K562 (cell line): ENCODE data around the gene GPAT3. TPM values are rescaled to one million over a fixed set of nuclear protein-coding genes. Genes with fewer than 3 reads are reported as not detected.

Experiments
- CBX3 ChIP-seq, 2 experiments: IDR thresholded peaks; 1 replicate in 1 of 2; 2 replicates in 1 of 2; pipeline ENCODE4 v1.6.1; 2012; ENCODE audit warnings: inconsistent platforms in 2 of 2, low read length in 2 of 2, borderline replicate concordance in 1 of 2, control low read depth in 1 of 2
- CREB1 ChIP-seq, 2 experiments: sonication (generic) in 1 of 2; formaldehyde crosslinking in 1 of 2; IDR thresholded peaks; 2 replicates each; pipeline versions ENCODE4 v1.6.1 to v1.8.0; 2012 to 2022; ENCODE audit warnings: inconsistent platforms in 1 of 2, mild to moderate bottlenecking in 1 of 2, missing genetic modification reagents in 1 of 2, moderate library complexity in 1 of 2
- NEUROD1 ChIP-seq: fragments of 150-350 bp; IDR thresholded peaks from 2 replicates; pipeline ENCODE4 v1.6.1; 2014; ENCODE audit warnings: borderline replicate concordance, low read length, low read depth; ENCODE audit not compliant: partially characterized antibody
- SMAD4 ChIP-seq: fragments of 250-450 bp; sonication (Bioruptor Pico); conservative IDR thresholded peaks from 2 replicates; pipeline ENCODE4 v1.8.0; 2021; ENCODE audit warnings: inconsistent platforms, mild to moderate bottlenecking, moderate library complexity
- XRCC5 ChIP-seq: fragments of 200-400 bp; formaldehyde crosslinking; IDR thresholded peaks from 2 replicates; pipeline ENCODE4 v1.6.1; 2017; ENCODE audit warnings: low read depth, mild to moderate bottlenecking, low read length
- YY1 ChIP-seq, 3 experiments: IDR thresholded peaks; 2 replicates each; pipeline ENCODE4 v1.6.1; 2011; ENCODE audit warnings: low read length in 2 of 3, mild to moderate bottlenecking in 2 of 3, moderate library complexity in 2 of 3, borderline replicate concordance in 1 of 3, control low read depth in 1 of 3, low read depth in 1 of 3; ENCODE audit not compliant: insufficient read depth in 3 of 3, insufficient replicate concordance in 2 of 3, control insufficient read depth in 1 of 3, insufficient read length in 1 of 3; ENCODE audit errors: extremely low read depth in 1 of 3
- polyA plus RNA-seq, 8 experiments: library from polyadenylated mRNA; depleted of rRNA in 4 of 8; stranded (reverse) in 5 of 8; unstranded in 3 of 8; fragments of >200 nt; fragmentation: Nextera tagmentation in 2 of 8; fragmentation: Illumina TruSeq in 1 of 8; extraction: Ambion mirVana in 2 of 8; extraction: Trizol in 1 of 8; gene quantifications; 2 replicates each; pipeline versions ENCODE4 v1.2.1 to v1.2.3, GENCODE V29; 2011 to 2014; ENCODE audit warnings: inconsistent platforms in 1 of 8, missing spikeins in 1 of 8
- total RNA-seq, 7 experiments: library from RNA; depleted of rRNA in 6 of 7; stranded (reverse); fragments of >200 nt in 6 of 7; fragmentation: Illumina TruSeq in 2 of 7; extraction: Trizol in 2 of 7; gene quantifications; 2 replicates each; pipeline versions ENCODE4 v1.2.1 to v1.2.3, GENCODE V29; 2011 to 2021; ENCODE audit warnings: low replicate concordance in 1 of 7
- TF ChIP-seq, protein P1 (sequence below), 2 experiments: fragments of 450-650 bp; formaldehyde crosslinking in 1 of 2; IDR thresholded peaks; 2 replicates each; pipeline versions ENCODE4 v1.4.0 to v1.6.1; 2014 to 2020; ENCODE audit warnings: mild to moderate bottlenecking in 2 of 2, borderline replicate concordance in 1 of 2, low read depth in 1 of 2

Gene GPAT3
- total and polyA plus RNA-seq, 9 of the 15 experiments (the other 6 are each of a cell fraction or from before 2014, with no cell fraction given), result 4.1 to 16.1 (median 13.1) TPM

DNA sequence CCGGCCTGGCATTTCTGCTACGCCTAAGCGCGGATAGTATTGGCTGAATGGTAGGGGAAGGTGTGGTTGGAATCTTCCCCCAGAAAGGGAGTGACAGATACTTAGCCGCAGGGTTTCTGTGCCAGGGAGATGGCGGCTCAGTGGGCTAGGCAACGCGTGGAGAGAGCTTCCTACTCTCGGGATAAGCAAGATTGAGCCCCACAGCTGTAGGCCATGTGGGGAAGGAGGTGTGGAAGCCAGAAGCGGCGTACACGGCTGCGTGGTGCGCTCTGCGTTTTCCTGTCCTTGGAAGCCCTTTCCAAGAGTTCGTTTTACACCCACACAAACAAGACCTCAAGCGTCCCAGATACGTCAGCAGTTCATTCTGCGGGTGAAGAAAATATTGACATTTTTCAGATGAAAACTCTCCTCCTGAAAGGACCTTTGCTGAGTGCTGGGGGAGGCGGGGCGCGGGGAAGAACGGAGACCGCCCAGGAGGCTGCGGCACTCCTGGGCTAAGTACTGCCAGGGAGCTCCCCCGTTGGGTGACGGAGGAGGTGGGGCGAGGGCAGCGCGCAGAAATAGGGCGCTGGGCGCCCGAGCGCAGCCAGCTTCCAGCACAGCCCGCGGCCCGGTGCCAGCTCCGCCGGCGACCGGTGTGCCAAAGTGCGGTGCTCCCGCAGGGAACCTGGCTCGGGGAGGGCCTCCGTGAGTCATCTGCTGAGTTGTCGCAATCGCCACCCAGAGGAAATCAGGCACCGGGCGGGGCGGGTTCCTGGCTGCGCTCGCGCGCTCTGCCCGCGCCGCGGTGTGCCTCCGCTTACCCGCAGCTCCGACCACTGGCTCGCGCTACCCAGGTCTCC is at the start of gene GPAT3 (continued):
- TF ChIP-seq, protein P1, sequence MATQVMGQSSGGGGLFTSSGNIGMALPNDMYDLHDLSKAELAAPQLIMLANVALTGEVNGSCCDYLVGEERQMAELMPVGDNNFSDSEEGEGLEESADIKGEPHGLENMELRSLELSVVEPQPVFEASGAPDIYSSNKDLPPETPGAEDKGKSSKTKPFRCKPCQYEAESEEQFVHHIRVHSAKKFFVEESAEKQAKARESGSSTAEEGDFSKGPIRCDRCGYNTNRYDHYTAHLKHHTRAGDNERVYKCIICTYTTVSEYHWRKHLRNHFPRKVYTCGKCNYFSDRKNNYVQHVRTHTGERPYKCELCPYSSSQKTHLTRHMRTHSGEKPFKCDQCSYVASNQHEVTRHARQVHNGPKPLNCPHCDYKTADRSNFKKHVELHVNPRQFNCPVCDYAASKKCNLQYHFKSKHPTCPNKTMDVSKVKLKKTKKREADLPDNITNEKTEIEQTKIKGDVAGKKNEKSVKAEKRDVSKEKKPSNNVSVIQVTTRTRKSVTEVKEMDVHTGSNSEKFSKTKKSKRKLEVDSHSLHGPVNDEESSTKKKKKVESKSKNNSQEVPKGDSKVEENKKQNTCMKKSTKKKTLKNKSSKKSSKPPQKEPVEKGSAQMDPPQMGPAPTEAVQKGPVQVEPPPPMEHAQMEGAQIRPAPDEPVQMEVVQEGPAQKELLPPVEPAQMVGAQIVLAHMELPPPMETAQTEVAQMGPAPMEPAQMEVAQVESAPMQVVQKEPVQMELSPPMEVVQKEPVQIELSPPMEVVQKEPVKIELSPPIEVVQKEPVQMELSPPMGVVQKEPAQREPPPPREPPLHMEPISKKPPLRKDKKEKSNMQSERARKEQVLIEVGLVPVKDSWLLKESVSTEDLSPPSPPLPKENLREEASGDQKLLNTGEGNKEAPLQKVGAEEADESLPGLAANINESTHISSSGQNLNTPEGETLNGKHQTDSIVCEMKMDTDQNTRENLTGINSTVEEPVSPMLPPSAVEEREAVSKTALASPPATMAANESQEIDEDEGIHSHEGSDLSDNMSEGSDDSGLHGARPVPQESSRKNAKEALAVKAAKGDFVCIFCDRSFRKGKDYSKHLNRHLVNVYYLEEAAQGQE (IDR thresholded peaks at IDR 0.05; ENCODE audit: borderline replicate concordance), result peak; percentile 28; the same call in 1 of the 2 replicates
- TF ChIP-seq, protein P1 (CRISPR knock-in tag; IDR thresholded peaks at IDR 0.05; ENCODE audit: low read depth), result no peak; the same call in 1 of the 2 replicates
- TF ChIP-seq CREB1 (IDR thresholded peaks at IDR 0.05) (no peak), CREB1 (CRISPR knock-in tag; IDR thresholded peaks at IDR 0.05) (no peak), NEUROD1 (no peak), YY1 (IDR thresholded peaks at IDR 0.05; ENCODE audit: borderline replicate concordance in 1 of 3, control insufficient read depth in 1 of 3, extremely low read depth in 1 of 3, insufficient read depth in 3 of 3, insufficient read length in 1 of 3, insufficient replicate concordance in 2 of 3, low read depth in 1 of 3, low read length in 2 of 3) (peak in 1 of 3 experiments; percentile 13), XRCC5 (no peak), CBX3 (IDR thresholded peaks at IDR 0.05; ENCODE audit: borderline replicate concordance in 1 of 2, low read length in 2 of 2) (0 out of 3 replicates have a peak, but pooled peaks of 1 of the 2 experiments have one; percentile 18), SMAD4 (CRISPR knock-in tag) (0 out of 2 replicates have a peak, but pooled peaks have one; percentile 23)
- TF ChIP-seq, all 486 proteins: peak for 88
